Naive thymus-derived CD8-positive, alpha-beta T cell (primary cell): ENCODE results near the gene NEK7. TPM values are rescaled to one million over a fixed set of nuclear protein-coding genes. Genes with fewer than 3 reads are reported as not detected.

Experiments used
- ATAC-seq, 2 donors: fragments of 150-1000 bp; cut with Tn5 transposase in 1 of 2; sonication (Bioruptor Pico), chemical (Tn5 transposase) in 1 of 2; 1 replicate in 1 of 2; 2 replicates in 1 of 2; pipeline ENCODE4 v1.10.0; 2021; ENCODE audit warnings: mild to moderate bottlenecking in 2 of 2, moderate library complexity in 2 of 2
- POLR2A ChIA-PET: fragments of 350-600 bp; sonication (Branson Sonifier 250); formaldehyde crosslinking; loops from one replicate; lab custom pipeline; 2021; ENCODE audit warnings: antibody characterized with exemption; lab: Charles Lee
- DNase-seq, 10 donors: peaks; one replicate each; pipeline versions ENCODE4 v3.0.0 to v3.0.0-alpha.2; 2020 to 2022
- H3K27ac Mint-ChIP-seq, 10 donors: one replicate each; pipeline ENCODE4 v1.8.0; 2020 to 2022; ENCODE audit warnings: mild to moderate bottlenecking in 10 of 10, mixed read lengths in 10 of 10, moderate library complexity in 4 of 10, inconsistent platforms in 1 of 10
- H3K27me3 Mint-ChIP-seq, 5 donors: one replicate each; pipeline ENCODE4 v1.8.0; 2021 to 2022; ENCODE audit warnings: mixed read lengths in 5 of 5
- H3K36me3 Mint-ChIP-seq, 3 donors: one replicate each; pipeline ENCODE4 v1.8.0; 2020 to 2022; ENCODE audit warnings: mixed read lengths in 3 of 3, mild to moderate bottlenecking in 2 of 3, inconsistent platforms in 1 of 3
- H3K4me1 Mint-ChIP-seq, 4 donors: one replicate each; pipeline ENCODE4 v1.8.0; 2021 to 2022; ENCODE audit warnings: mixed read lengths in 4 of 4
- H3K4me3 Mint-ChIP-seq, 10 donors: one replicate each; pipeline ENCODE4 v1.8.0; 2020 to 2022; ENCODE audit warnings: mild to moderate bottlenecking in 10 of 10, mixed read lengths in 10 of 10, moderate library complexity in 6 of 10, inconsistent platforms in 1 of 10
- H3K9me3 Mint-ChIP-seq, 9 donors: one replicate each; pipeline ENCODE4 v1.8.0; 2020 to 2022; ENCODE audit warnings: mixed read lengths in 9 of 9, mild to moderate bottlenecking in 3 of 9, inconsistent platforms in 1 of 9, moderate library complexity in 1 of 9
- polyA plus RNA-seq, 3 donors: library from polyadenylated mRNA; unstranded; fragments of 300-500 nt; fragmentation: Illumina TruSeq; gene quantifications; one replicate each; pipeline ENCODE4 v1.2.3, GENCODE V29; 2021
- total RNA-seq, 8 experiments: library from RNA in 2 of 8; stranded (reverse) in 2 of 8; gene quantifications; one replicate each; pipeline ENCODE4 v1.2.3 and lab custom pipeline; 2021 to 2026

NEK7 gene
- total and polyA plus RNA-seq, 5 experiments from 2014 or later: 21.6 to 58.2 (median 44.5) TPM

- H3K4me1 Mint-ChIP-seq: peaks cover 43 to 95% (median 86%) of the 10 kb centered on the region in 4 donors
- H3K27ac Mint-ChIP-seq: peak overlapping the region; percentile 84 to 99 (median 92)
- peak overlapping the region; percentile 10 to 77 (median 61) for H3K4me3 Mint-ChIP-seq
- POLR2A ChIA-PET: interaction anchor here (2.9 kb wide), 1 partner anchor 18 kb away, joined by 17 read pairs; the partner anchor contains the start of gene NEK7
- ATAC-seq: peak; percentile 72 to 77
- DNase-seq: peak in 4 of 10 donors; percentile 28 to 55 (median 39)
- no peaks in the 10 kb centered on the region for H3K9me3 Mint-ChIP-seq
- H3K36me3 Mint-ChIP-seq: no peaks in the 10 kb centered on the region
- H3K27me3 Mint-ChIP-seq: no peaks in the 10 kb centered on the region
Measured at GRCh38 chr1:198175423-198176170, 18.8 kb downstream of the NEK7 start.

GRCh38 chr1:198176179-198176578, 19.4 kb downstream of the NEK7 start:
- DNase-seq (no peak), ATAC-seq (peak in 1 of 2 donors; percentile 4)
- H3K4me3 Mint-ChIP-seq: peak overlapping the region; percentile 10 to 77 (median 61)
- peaks cover 44 to 95% (median 88%) of the 10 kb centered on the region in 4 donors for H3K4me1 Mint-ChIP-seq
- no peaks in the 10 kb centered on the region for H3K9me3 Mint-ChIP-seq
- H3K27me3 Mint-ChIP-seq: no peaks in the 10 kb centered on the region
- POLR2A ChIA-PET: interaction anchor here (2.9 kb wide), 1 partner anchor 18 kb away, joined by 17 read pairs; the partner anchor contains the start of gene NEK7
- H3K27ac Mint-ChIP-seq: peak overlapping the region; percentile 84 to 99 (median 92)
- no peaks in the 10 kb centered on the region for H3K36me3 Mint-ChIP-seq

GRCh38 chr1:198177546-198177945, 20.7 kb downstream of the NEK7 start:
- POLR2A ChIA-PET: no interaction called here
- Mint-ChIP-seq H3K36me3 (no peaks in the 10 kb centered on the region), H3K27me3 (no peaks in the 10 kb centered on the region), H3K4me1 (peaks cover 42 to 96% (median 88%) of the 10 kb centered on the region in 4 donors), H3K27ac (peak overlapping the region; percentile 69 to 99 (median 90)), H3K4me3 (peak overlapping the region in 9 of 10 donors; percentile 12 to 68 (median 31)), H3K9me3 (no peaks in the 10 kb centered on the region)
- DNase-seq (no peak), ATAC-seq (no peak)

DNA sequence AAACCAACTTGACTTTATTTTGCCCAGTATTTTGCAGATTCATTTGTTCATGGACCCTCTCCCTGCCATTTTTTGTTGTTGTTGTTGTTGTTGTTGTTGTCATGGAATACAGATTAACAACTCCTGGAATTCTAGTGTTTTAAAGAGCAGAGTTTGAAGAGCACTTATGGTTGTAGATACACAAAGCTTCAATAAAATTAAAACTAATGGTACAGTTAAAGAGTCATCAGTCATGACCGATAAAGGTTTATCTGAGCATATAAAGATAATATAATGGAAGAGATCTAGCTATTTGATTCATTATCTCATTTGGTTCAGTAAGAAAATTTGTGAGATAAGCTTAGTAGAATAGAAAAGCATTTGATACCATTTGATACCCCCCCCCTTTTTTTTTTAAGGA, 21.8 kb downstream of the NEK7 start:
- POLR2A ChIA-PET: interaction anchor here (0.7 to 1.1 kb wide), 4 partner anchors 8 to 23 kb away, joined by 3 to 8 read pairs (median 4); partner anchors contain the start of gene NEK7
- H3K4me1 Mint-ChIP-seq: peaks cover 39 to 94% (median 89%) of the 10 kb centered on the region in 4 donors
- ATAC-seq (no peak), DNase-seq (no peak)
- H3K27ac Mint-ChIP-seq: peak overlapping the region; percentile 68 to 99 (median 89)
- H3K27me3 Mint-ChIP-seq: no peaks in the 10 kb centered on the region
- no peaks in the 10 kb centered on the region for H3K36me3 Mint-ChIP-seq
- H3K9me3 Mint-ChIP-seq: no peaks in the 10 kb centered on the region
- H3K4me3 Mint-ChIP-seq: peak overlapping the region in 6 of 10 donors; percentile 18 to 67 (median 38)

GRCh38 chr1:198179556-198179981, 22.8 kb downstream of the NEK7 start:
- H3K9me3 Mint-ChIP-seq: no peaks in the 10 kb centered on the region
- POLR2A ChIA-PET: interaction anchor here (0.9 to 1.6 kb wide), 2 partner anchors 9 to 22 kb away, joined by 3 to 7 read pairs; no protein-coding TSS in a partner anchor
- no peaks in the 10 kb centered on the region for H3K27me3 Mint-ChIP-seq
- H3K27ac Mint-ChIP-seq: peak overlapping the region; percentile 83 to 99 (median 91)
- no peaks in the 10 kb centered on the region for H3K36me3 Mint-ChIP-seq
- DNase-seq (peak in 5 of 10 donors; percentile 19 to 60 (median 51)), ATAC-seq (peak; percentile 63 to 80)
- H3K4me1 Mint-ChIP-seq: peaks cover 35 to 90% (median 84%) of the 10 kb centered on the region in 4 donors
- H3K4me3 Mint-ChIP-seq: peak overlapping the region in 9 of 10 donors; percentile 35 to 75 (median 57)

DNA sequence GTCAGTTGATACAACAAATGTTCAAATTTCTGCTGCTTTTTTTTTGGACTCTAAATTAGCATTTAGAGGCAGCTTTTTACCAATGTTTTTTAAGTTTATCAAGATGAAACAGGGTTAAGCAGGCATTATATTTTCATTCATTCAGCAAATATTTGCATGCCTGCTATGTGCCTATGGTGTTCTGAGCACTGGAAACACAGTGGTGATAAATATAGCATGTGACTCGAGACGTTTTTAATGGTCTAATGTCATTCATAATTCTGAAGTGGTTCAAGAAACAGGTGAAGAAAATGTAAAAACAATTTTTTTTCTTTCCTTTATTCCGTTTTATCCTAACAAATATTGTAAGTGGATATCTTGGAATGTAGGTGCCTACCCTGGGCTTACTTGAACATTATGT, 26.8 kb downstream of the NEK7 start:
- DNase-seq (no peak), ATAC-seq (no peak)
- H3K27me3 Mint-ChIP-seq: no peaks in the 10 kb centered on the region
- H3K36me3 Mint-ChIP-seq: no peaks in the 10 kb centered on the region
- H3K27ac Mint-ChIP-seq: peak overlapping the region in 3 of 10 donors; percentile 60 to 68 (median 63)
- no peaks in the 10 kb centered on the region for H3K9me3 Mint-ChIP-seq
- POLR2A ChIA-PET: no interaction called here
- H3K4me3 Mint-ChIP-seq: no peak overlapping the region
- H3K4me1 Mint-ChIP-seq: peaks cover 26 to 90% (median 78%) of the 10 kb centered on the region in 4 donors

DNA sequence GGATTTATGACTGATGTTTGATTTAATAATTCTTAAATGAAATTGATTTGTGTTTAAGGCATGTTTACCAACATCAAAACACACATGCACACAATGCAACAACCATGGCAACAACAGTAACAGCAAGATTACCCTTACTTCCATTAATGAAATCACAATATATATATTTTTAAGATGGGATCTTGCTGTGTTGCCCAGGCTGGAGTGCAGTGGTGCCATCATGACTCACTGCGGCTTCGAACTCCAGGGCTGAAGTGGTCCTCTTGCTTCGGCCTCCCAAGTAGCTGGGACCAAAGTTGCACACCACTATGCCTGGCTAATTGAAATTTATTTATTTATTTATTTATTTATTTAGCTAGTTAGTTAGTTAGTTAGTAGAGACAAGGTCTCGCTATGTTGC, 27.7 kb downstream of the NEK7 start:
- Mint-ChIP-seq H3K36me3 (no peaks in the 10 kb centered on the region), H3K9me3 (no peaks in the 10 kb centered on the region), H3K27me3 (no peaks in the 10 kb centered on the region), H3K27ac (peak overlapping the region in 2 of 10 donors; percentile 60 to 90), H3K4me1 (peaks cover 23 to 90% (median 77%) of the 10 kb centered on the region in 4 donors), H3K4me3 (no peak overlapping the region)
- POLR2A ChIA-PET: no interaction called here
- DNase-seq (no peak), ATAC-seq (no peak)

DNA sequence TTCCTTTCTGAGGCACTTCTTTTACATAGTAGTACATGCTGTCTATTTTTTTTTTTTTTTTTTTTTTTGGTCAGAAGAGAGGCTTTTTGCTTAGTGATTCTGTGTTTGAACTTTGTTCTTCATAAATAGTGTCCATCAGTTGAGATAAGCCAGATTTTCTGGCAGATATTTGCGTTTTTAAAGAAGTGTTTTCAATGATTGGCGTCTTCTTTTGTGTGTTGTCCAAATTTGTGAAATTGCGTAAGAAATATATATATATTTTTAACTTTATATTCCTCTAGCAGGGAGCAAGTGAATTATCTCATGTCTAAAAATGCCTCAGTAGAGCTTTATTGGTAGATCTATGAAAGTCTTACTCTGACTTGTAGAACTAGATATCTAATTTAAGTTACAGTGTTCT, 28.3 kb downstream of the NEK7 start:
- H3K4me3 Mint-ChIP-seq: peak overlapping the region in 1 of 10 donors; percentile 49
- POLR2A ChIA-PET: interaction anchor here (0.7 kb wide), 1 partner anchor 144 kb away, joined by 3 read pairs; no protein-coding TSS in a partner anchor
- H3K9me3 Mint-ChIP-seq: no peaks in the 10 kb centered on the region
- H3K27me3 Mint-ChIP-seq: no peaks in the 10 kb centered on the region
- no peak for ATAC-seq
- H3K36me3 Mint-ChIP-seq: no peaks in the 10 kb centered on the region
- DNase-seq: no peak
- H3K27ac Mint-ChIP-seq: peak overlapping the region in 6 of 10 donors; percentile 4 to 90 (median 68)
- peaks cover 20 to 90% (median 73%) of the 10 kb centered on the region in 4 donors for H3K4me1 Mint-ChIP-seq

- ATAC-seq (no peak), DNase-seq (no peak)
- Mint-ChIP-seq H3K27ac (peak overlapping the region in 8 of 10 donors; percentile 43 to 90 (median 76)), H3K27me3 (no peaks in the 10 kb centered on the region), H3K36me3 (no peaks in the 10 kb centered on the region), H3K4me3 (peak overlapping the region in 9 of 10 donors; percentile 14 to 69 (median 44)), H3K9me3 (no peaks in the 10 kb centered on the region), H3K4me1 (peaks cover 19 to 91% (median 72%) of the 10 kb centered on the region in 4 donors)
- POLR2A ChIA-PET: interaction anchor here (0.7 kb wide), 1 partner anchor 143 kb away, joined by 3 read pairs; no protein-coding TSS in a partner anchor
Measured at GRCh38 chr1:198185759-198186158, 29.0 kb downstream of the NEK7 start.

DNA sequence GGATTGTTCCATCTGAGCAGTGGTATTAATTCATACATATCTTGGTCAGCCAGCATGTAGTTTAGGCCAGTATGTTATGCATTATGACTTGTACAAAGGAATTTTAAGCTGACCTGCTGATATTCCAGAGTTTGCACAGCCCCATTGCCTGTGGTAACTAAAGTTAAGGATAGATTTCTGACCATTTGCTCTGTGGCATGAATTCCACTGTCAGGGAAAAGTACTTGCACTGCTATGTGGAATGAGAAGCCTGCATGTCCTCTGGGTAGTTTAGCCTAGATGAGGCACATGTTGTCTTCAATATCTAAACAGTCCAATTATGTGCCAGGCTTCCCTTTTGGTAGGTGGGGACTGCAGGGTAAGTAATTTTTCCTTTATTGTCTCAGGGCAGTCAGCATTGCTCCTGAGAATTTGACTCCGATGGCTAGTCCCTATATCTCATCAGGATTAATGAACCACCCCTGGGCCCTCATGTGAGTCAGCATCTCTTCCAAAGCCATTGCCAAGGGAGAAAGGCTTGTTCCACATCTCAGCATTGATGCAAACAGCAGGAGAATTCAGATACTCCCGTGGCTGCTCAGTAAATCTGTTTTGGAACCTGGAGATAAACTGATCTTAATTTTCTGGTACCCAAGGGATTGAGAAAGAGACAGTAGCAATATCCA, 30.2 kb downstream of the NEK7 start:
- H3K27me3 Mint-ChIP-seq: no peaks in the 10 kb centered on the region
- POLR2A ChIA-PET: interaction anchor here (1.4 to 2.2 kb wide), 2 partner anchors 8 to 29 kb away, joined by 4 to 7 read pairs; no protein-coding TSS in a partner anchor

GRCh38 chr1:198187973-198188588, 31.3 kb downstream of the NEK7 start:
- Mint-ChIP-seq H3K4me3 (peak overlapping the region in 9 of 10 donors; percentile 12 to 68 (median 52)), H3K27ac (peak overlapping the region in 9 of 10 donors; percentile 35 to 90 (median 78)), H3K36me3 (no peaks in the 10 kb centered on the region), H3K9me3 (no peaks in the 10 kb centered on the region), H3K27me3 (no peaks in the 10 kb centered on the region), H3K4me1 (peaks cover 26 to 91% (median 70%) of the 10 kb centered on the region in 4 donors)
- POLR2A ChIA-PET: interaction anchor here (0.9 to 2.2 kb wide), 4 partner anchors 9 to 32 kb away, joined by 4 to 7 read pairs (median 4); partner anchors contain the start of gene NEK7
- DNase-seq (peak in 3 of 10 donors; percentile 30 to 37 (median 34)), ATAC-seq (peak; percentile 88 to 89)

More for the DNA sequence above, 30.2 kb downstream of the NEK7 start:
- H3K4me3 Mint-ChIP-seq: peak overlapping the region in 4 of 10 donors; percentile 6 to 63 (median 32)
- peaks cover 22 to 91% (median 71%) of the 10 kb centered on the region in 4 donors for H3K4me1 Mint-ChIP-seq
- DNase-seq: no peak
- H3K27ac Mint-ChIP-seq: peak overlapping the region in 8 of 10 donors; percentile 34 to 90 (median 76)
- H3K9me3 Mint-ChIP-seq: no peaks in the 10 kb centered on the region
- no peak for ATAC-seq
- H3K36me3 Mint-ChIP-seq: no peaks in the 10 kb centered on the region
